Activated CD4-positive, alpha-beta T cell treated with anti-CD3 and anti-CD28 coated beads, Interleukin-2, amount 10 ng/mL, durations not matched to agents 7 days and 5 days (primary cell): ENCODE results near the gene LY6G6C. TPM values are rescaled to one million over a fixed set of nuclear protein-coding genes. Genes with fewer than 3 reads are reported as not detected.
A peak's percentile ranks its signal among the peaks of the same experiment; 100 is the strongest.

Experiments
- CTCF ChIA-PET: fragments of 350-600 bp; sonication (Branson Sonifier 250); formaldehyde crosslinking; loops from one replicate; lab custom pipeline; 2021; ENCODE audit warnings: antibody characterized with exemption; lab: Charles Lee
- POLR2A ChIA-PET: fragments of 350-600 bp; sonication (Branson Sonifier 250); formaldehyde crosslinking; loops from one replicate; lab custom pipeline; 2021; ENCODE audit warnings: antibody characterized with exemption; lab: Charles Lee
- DNase-seq: peaks from one replicate; pipeline ENCODE4 v3.0.0-alpha.2; 2020
- H3K27ac Mint-ChIP-seq: one replicate; pipeline ENCODE4 v1.8.0; 2021; ENCODE audit warnings: mild to moderate bottlenecking, moderate library complexity, mixed read lengths
- H3K27me3 Mint-ChIP-seq: one replicate; pipeline ENCODE4 v1.8.0; 2021; ENCODE audit warnings: mixed read lengths
- H3K36me3 Mint-ChIP-seq: one replicate; pipeline ENCODE4 v1.8.0; 2021; ENCODE audit warnings: low read depth, mixed read lengths
- H3K4me1 Mint-ChIP-seq: one replicate; pipeline ENCODE4 v1.8.0; 2021; ENCODE audit warnings: mixed read lengths
- H3K4me3 Mint-ChIP-seq: one replicate; pipeline ENCODE4 v1.8.0; 2021; ENCODE audit warnings: mild to moderate bottlenecking, moderate library complexity, mixed read lengths
- H3K9me3 Mint-ChIP-seq: one replicate; pipeline ENCODE4 v1.8.0; 2021; ENCODE audit warnings: mixed read lengths
- microRNA-seq: library from miRNA; unstranded; fragments of <30 nt; microRNA quantifications from one replicate; pipeline ENCODE4 v1.2.0, GENCODE V29; 2021; ENCODE audit warnings: borderline microRNAs expressed, borderline replicate concordance
- total RNA-seq, 2 experiments: library from RNA; stranded (reverse); gene quantifications; one replicate each; pipeline ENCODE4 v1.2.3, GENCODE V29; 2021

Gene LY6G6C
- total RNA-seq, 2 experiments from 2014 or later = not detected

DNA sequence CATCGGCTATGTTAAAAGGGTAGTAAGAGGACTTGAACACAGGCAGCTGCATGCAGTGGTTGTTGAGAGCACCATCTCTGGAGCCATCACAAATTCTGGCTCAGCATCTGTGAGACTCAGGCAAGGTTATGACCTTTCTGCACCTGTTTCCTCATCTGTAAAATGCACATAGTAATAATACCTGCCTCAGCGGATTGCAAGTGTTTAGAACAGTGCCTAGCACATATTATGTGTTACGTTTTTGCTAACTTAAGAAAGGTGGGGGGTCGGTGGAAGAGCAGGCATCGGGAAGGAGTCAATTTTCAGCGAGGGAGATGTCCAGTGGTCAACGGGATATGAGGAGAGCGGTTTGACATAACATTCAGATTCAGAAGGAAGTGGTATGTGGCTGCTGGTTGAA is 43.6 kb downstream of the LY6G6C start:
- ChIA-PET CTCF (interaction anchor here (0.8 to 2.0 kb wide), 2 partner anchors 11 to 152 kb away, joined by 4 to 7 read pairs; no protein-coding TSS in a partner anchor), POLR2A (no interaction called here)
- no peaks in the 10 kb centered on the region for H3K9me3 Mint-ChIP-seq
- H3K27ac Mint-ChIP-seq = no peak overlapping the region
- H3K4me1 Mint-ChIP-seq = peaks cover 40% of the 10 kb centered on the region
- H3K27me3 Mint-ChIP-seq = no peaks in the 10 kb centered on the region
- no peak for DNase-seq
- H3K4me3 Mint-ChIP-seq = no peak overlapping the region
- H3K36me3 Mint-ChIP-seq = peaks cover 6% of the 10 kb centered on the region

DNA sequence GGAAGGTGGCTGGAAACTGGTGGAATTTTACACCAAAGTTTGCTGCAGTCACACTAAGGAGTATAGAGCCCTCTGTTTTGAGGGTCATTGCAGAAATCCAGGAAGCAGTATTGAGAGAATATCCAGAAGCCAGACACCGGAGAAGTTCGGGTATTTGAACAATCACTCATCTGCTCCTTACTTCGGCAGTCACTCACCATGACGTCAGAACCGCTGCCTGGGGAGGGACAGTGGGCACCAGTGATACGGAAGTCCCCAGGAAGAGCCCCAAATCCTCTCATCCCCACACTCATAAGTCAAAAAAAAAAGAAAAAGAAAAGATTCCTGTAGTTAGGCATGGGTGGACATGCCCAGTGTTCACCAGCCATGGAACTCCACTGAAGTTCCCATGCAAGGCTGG is 44.6 kb downstream of the LY6G6C start:
- Mint-ChIP-seq H3K36me3 (peaks cover 14% of the 10 kb centered on the region), H3K4me1 (peaks cover 35% of the 10 kb centered on the region), H3K27me3 (no peaks in the 10 kb centered on the region), H3K27ac (no peak overlapping the region), H3K4me3 (no peak overlapping the region), H3K9me3 (no peaks in the 10 kb centered on the region)
- ChIA-PET POLR2A (interaction anchor here (0.5 kb wide), 1 partner anchor 121 kb away, joined by 6 read pairs; no protein-coding TSS in a partner anchor), CTCF (interaction anchor here (2.0 kb wide), 1 partner anchor 10 kb away, joined by 7 read pairs; no protein-coding TSS in a partner anchor)
- no peak for DNase-seq

- no peak overlapping the region for H3K4me3 Mint-ChIP-seq
- POLR2A ChIA-PET = no interaction called here
Measured at GRCh38 chr6:31676322-31676903, 45.1 kb downstream of the LY6G6C start.

GRCh38 chr6:31669676-31670075 is 51.9 kb downstream of the LY6G6C start, which contains the start of gene LY6G5B:
LY6G5B (plus strand) TSS chr6:31669976; CDS start chr6:31670951, 975 bp downstream.
- H3K36me3 Mint-ChIP-seq = peaks cover 62% of the 10 kb centered on the region
- DNase-seq = no peak
- ChIA-PET POLR2A (interaction anchor here (0.9 kb wide), 1 partner anchor 9 kb away, joined by 3 read pairs; the partner anchor contains the start of gene C6orf47), CTCF (interaction anchor here (0.6 to 1.2 kb wide), 3 partner anchors 11 to 100 kb away, joined by 3 to 4 read pairs (median 3); partner anchors contain the start of gene LY6G5C)
- peaks cover 31% of the 10 kb centered on the region for H3K4me1 Mint-ChIP-seq
- peak within 1 kb of the TSS; percentile 13 for H3K27ac Mint-ChIP-seq
- H3K9me3 Mint-ChIP-seq = no peaks in the 10 kb centered on the region
- H3K27me3 Mint-ChIP-seq = no peaks in the 10 kb centered on the region
- no peak within 1 kb of the TSS for H3K4me3 Mint-ChIP-seq

More at GRCh38 chr6:31676322-31676903, 45.1 kb downstream of the LY6G6C start:
- H3K4me1 Mint-ChIP-seq = peaks cover 30% of the 10 kb centered on the region
- H3K9me3 Mint-ChIP-seq = no peaks in the 10 kb centered on the region
- no peak overlapping the region for H3K27ac Mint-ChIP-seq
- DNase-seq = no peak
- peaks cover 19% of the 10 kb centered on the region for H3K36me3 Mint-ChIP-seq
- no peaks in the 10 kb centered on the region for H3K27me3 Mint-ChIP-seq
- CTCF ChIA-PET = interaction anchor here (2.0 kb wide), 1 partner anchor 10 kb away, joined by 7 read pairs; no protein-coding TSS in a partner anchor

Small RNAs within 50 kb of the gene (microRNA-seq; reads per million reads assigned to microRNA genes)
- not detected for gene MIR4646

Other genes starting within 250 kb of the LY6G6C start
- 10 to 100 TPM; 54.2 to 55.7 TPM for gene MICB, start 223.6 kb downstream of the LY6G6C start, total RNA-seq
- not detected for gene MCCD1, start 192.8 kb downstream of the LY6G6C start, total RNA-seq
- 100 to 1,000 TPM; 420 to 442 TPM for gene DDX39B, start 179.7 kb downstream of the LY6G6C start, total RNA-seq
- gene ATP6V1G2, start 175.1 kb downstream of the LY6G6C start, total RNA-seq = 1 to 10 TPM; 3.6 to 3.7 TPM
- 10 to 100 TPM; 15.8 to 16.0 TPM for gene NFKBIL1, start 174.1 kb downstream of the LY6G6C start, total RNA-seq
- 10 to 100 TPM; 20.9 to 27.0 TPM for gene LTA, start 149.5 kb downstream of the LY6G6C start, total RNA-seq
- gene TNF, start 146.2 kb downstream of the LY6G6C start, total RNA-seq = 10 to 100 TPM; 46.5 to 47.1 TPM
- 100 to 1,000 TPM; 585 to 747 TPM for gene LTB, start 139.3 kb downstream of the LY6G6C start, total RNA-seq
- gene LST1, start 135.5 kb downstream of the LY6G6C start, total RNA-seq = 10 to 100 TPM; 33.3 to 36.8 TPM
- 10 to 100 TPM; 20.0 to 23.8 TPM for gene NCR3, start 128.7 kb downstream of the LY6G6C start, total RNA-seq
- gene AIF1, start 106.5 kb downstream of the LY6G6C start, total RNA-seq = 10 to 100 TPM; 48.0 to 54.2 TPM
- 100 to 1,000 TPM; 240 to 246 TPM for gene PRRC2A, start 101.0 kb downstream of the LY6G6C start, total RNA-seq
- 100 to 1,000 TPM; 268 to 286 TPM for gene BAG6, start 69.1 kb downstream of the LY6G6C start, total RNA-seq
- 1 to 10 TPM; 3.9 to 4.5 TPM for gene APOM, start 65.9 kb downstream of the LY6G6C start, total RNA-seq
- 10 to 100 TPM; 20.2 to 20.9 TPM for gene C6orf47, start 61.0 kb downstream of the LY6G6C start, total RNA-seq
- 10 to 100 TPM; 34.4 to 42.9 TPM for gene GPANK1, start 56.7 kb downstream of the LY6G6C start, total RNA-seq
- 100 to 1,000 TPM; 218 to 273 TPM for gene CSNK2B, start 55.7 kb downstream of the LY6G6C start, total RNA-seq
- 10 to 100 TPM; 26.0 to 27.4 TPM for gene LY6G5B, start 51.8 kb downstream of the LY6G6C start, total RNA-seq
- gene LY6G5C, start 40.7 kb downstream of the LY6G6C start, total RNA-seq = 1 to 10 TPM; 1.7 to 2.1 TPM
- 10 to 100 TPM; 47.2 to 54.1 TPM for gene ABHD16A, start 18.4 kb downstream of the LY6G6C start, total RNA-seq
- gene LY6G6F, start 14.9 kb downstream of the LY6G6C start, total RNA-seq = not detected
- gene LY6G6D, start 6.4 kb downstream of the LY6G6C start, total RNA-seq = not detected
- gene MPIG6B, start 1.6 kb upstream of the LY6G6C start, total RNA-seq = under 1 TPM; 0.15 to 0.19 TPM
- gene DDAH2, start 7.6 kb upstream of the LY6G6C start, total RNA-seq = 10 to 100 TPM; 13.3 to 15.4 TPM
- 100 to 1,000 TPM; 525 to 561 TPM for gene CLIC1, start 14.8 kb upstream of the LY6G6C start, total RNA-seq
- gene MSH5, start 18.3 kb upstream of the LY6G6C start, total RNA-seq = 10 to 100 TPM; 56.1 to 58.0 TPM
- gene SAPCD1, start 40.9 kb upstream of the LY6G6C start, total RNA-seq = 10 to 100 TPM in 1 of 2 experiments, 1 to 10 TPM in 1; 9.8 to 12.0 TPM
- gene VWA7, start 55.6 kb upstream of the LY6G6C start, total RNA-seq = 1 to 10 TPM; 5.2 to 5.4 TPM
- gene VARS1, start 74.0 kb upstream of the LY6G6C start, total RNA-seq = 100 to 1,000 TPM in 1 of 2 experiments, 10 to 100 TPM in 1; 85.0 to 100 TPM
- 100 to 1,000 TPM; 103 to 109 TPM for gene LSM2, start 85.2 kb upstream of the LY6G6C start, total RNA-seq
- 1 to 10 TPM; 3.3 to 3.5 TPM for gene HSPA1L, start 93.5 kb upstream of the LY6G6C start, total RNA-seq
- 10 to 100 TPM; 89.8 to 92.7 TPM for gene HSPA1A, start 93.8 kb upstream of the LY6G6C start, total RNA-seq
- gene HSPA1B, start 106.0 kb upstream of the LY6G6C start, total RNA-seq = 10 to 100 TPM; 44.0 to 47.2 TPM
- 10 to 100 TPM; 16.7 to 17.0 TPM for gene NEU1, start 141.1 kb upstream of the LY6G6C start, total RNA-seq
- gene SLC44A4, start 157.3 kb upstream of the LY6G6C start, total RNA-seq = under 1 TPM in 1 of 2 experiments, not detected in 1; 0.15 TPM
- gene EHMT2, start 176.0 kb upstream of the LY6G6C start, total RNA-seq = 10 to 100 TPM; 70.4 to 71.6 TPM
- 1 to 10 TPM; 1.3 to 1.8 TPM for gene ZBTB12, start 180.3 kb upstream of the LY6G6C start, total RNA-seq
- gene C2, start 206.0 kb upstream of the LY6G6C start, total RNA-seq = 1 to 10 TPM in 1 of 2 experiments, under 1 TPM in 1; 0.57 to 1.3 TPM
- gene CFB, start 224.3 kb upstream of the LY6G6C start, total RNA-seq = under 1 TPM in 1 of 2 experiments, not detected in 1; 0.37 TPM
- gene NELFE, start 237.2 kb upstream of the LY6G6C start, total RNA-seq = 10 to 100 TPM; 65.2 to 72.3 TPM
- gene SKIC2, start 237.4 kb upstream of the LY6G6C start, total RNA-seq = 100 to 1,000 TPM in 1 of 2 experiments, 10 to 100 TPM in 1; 88.0 to 101 TPM